ENCODE data around the gene ARID1A. TPM values are rescaled to one million over a fixed set of nuclear protein-coding genes. Genes with fewer than 3 reads are reported as not detected.

The ARID1A gene
- total RNA-seq, 4 donors from 2014 or later, result 16.7 to 119 (median 41.2) TPM

GRCh38 chr1:26827663-26828062, 131.8 kb downstream of the ARID1A start:
- H3K27ac ChIP-seq, result peak overlapping the region; percentile 89 to 90
- intact Hi-C loops (cut with DNase I; ENCODE audit: low total_unique reads), result no loop called here
- DNase-seq, result no peak

GRCh38 chr1:26828411-26828991, 132.7 kb downstream of the ARID1A start:
- no peak overlapping the region for H3K4me3 ChIP-seq
- peaks cover 10 to 20% of the 10 kb centered on the region in 2 donors for H3K4me1 ChIP-seq
- H3K27ac ChIP-seq, result peak overlapping the region in 1 of 2 donors; percentile 15
- no peaks in the 10 kb centered on the region for H3K27me3 ChIP-seq
- DNase-seq, result no peak
- TF ChIP-seq CTCF (IDR thresholded peaks at IDR 0.05) (no peak), POLR2A (IDR thresholded peaks at IDR 0.05) (no peak)
- H3K36me3 ChIP-seq, result no peaks in the 10 kb centered on the region
- no peaks in the 10 kb centered on the region for H3K9me3 ChIP-seq
- intact Hi-C loops (cut with DNase I; ENCODE audit: low total_unique reads), result no loop called here

More at GRCh38 chr1:26827663-26828062, 131.8 kb downstream of the ARID1A start:
- H3K4me1 ChIP-seq, result peaks cover 10 to 20% of the 10 kb centered on the region in 2 donors
- TF ChIP-seq POLR2A (IDR thresholded peaks at IDR 0.05) (no peak), CTCF (IDR thresholded peaks at IDR 0.05) (no peak)
- no peaks in the 10 kb centered on the region for H3K36me3 ChIP-seq
- H3K9me3 ChIP-seq, result no peaks in the 10 kb centered on the region
- H3K27me3 ChIP-seq, result no peaks in the 10 kb centered on the region
- H3K4me3 ChIP-seq, result peak overlapping the region; percentile 82 to 87

- intact Hi-C loops (cut with DNase I; ENCODE audit: low total_unique reads), result no loop called here
- no peaks in the 10 kb centered on the region for H3K27me3 ChIP-seq
- H3K9me3 ChIP-seq, result no peaks in the 10 kb centered on the region
- no peak for TF ChIP-seq CTCF (IDR thresholded peaks at IDR 0.05)
- TF ChIP-seq POLR2A (IDR thresholded peaks at IDR 0.05), result no peak
- no peak for DNase-seq
- no peaks in the 10 kb centered on the region for H3K36me3 ChIP-seq
- no peak overlapping the region for H3K27ac ChIP-seq
- H3K4me1 ChIP-seq, result peaks cover 10 to 20% of the 10 kb centered on the region in 2 donors
- no peak overlapping the region for H3K4me3 ChIP-seq
These were observed 133.5 kb downstream of the ARID1A start for GRCh38 chr1:26829184-26829911.

- no peak overlapping the region for H3K27ac ChIP-seq
- TF ChIP-seq POLR2A (IDR thresholded peaks at IDR 0.05) (no peak), CTCF (IDR thresholded peaks at IDR 0.05) (no peak)
- H3K36me3 ChIP-seq, result no peaks in the 10 kb centered on the region
- no peaks in the 10 kb centered on the region for H3K9me3 ChIP-seq
- H3K4me1 ChIP-seq, result peaks cover 5 to 20% of the 10 kb centered on the region in 2 donors
- no peak overlapping the region for H3K4me3 ChIP-seq
- H3K27me3 ChIP-seq, result no peaks in the 10 kb centered on the region
- DNase-seq, result no peak
- intact Hi-C loops (cut with DNase I; ENCODE audit: low total_unique reads), result no loop called here
These were observed 135.2 kb downstream of the ARID1A start for GRCh38 chr1:26831059-26831458.

Small RNA genes within 50 kb of the gene (small RNA-seq; reads per million reads assigned to genes)
- gene AL627082.1, result not detected
- gene RN7SL165P, result not detected

Other genes starting within 250 kb of the ARID1A start
- 100 to 1,000 TPM in 3 of 4 donors, 10 to 100 TPM in 1; 46.1 to 489 (median 201) TPM for gene HMGN2, start 223.6 kb upstream of the ARID1A start, total RNA-seq
- 10 to 100 TPM; 10.8 to 51.8 (median 14.6) TPM for gene RPS6KA1, start 166.3 kb upstream of the ARID1A start, total RNA-seq
- 10 to 100 TPM in 2 of 4 donors, 1 to 10 TPM in 2; 9.5 to 20.3 (median 12.4) TPM for gene PIGV, start 91.9 kb downstream of the ARID1A start, total RNA-seq
- 10 to 100 TPM in 2 of 4 donors, 1 to 10 TPM in 2; 1.2 to 19.8 (median 8.0) TPM for gene ZDHHC18, start 130.7 kb downstream of the ARID1A start, total RNA-seq
- gene SFN, start 167.1 kb downstream of the ARID1A start, total RNA-seq, result under 1 TPM in 2 of 4 donors, not detected in 2; 0.55 to 0.83 TPM
- gene GPN2, start 194.3 kb downstream of the ARID1A start, total RNA-seq, result 10 to 100 TPM in 3 of 4 donors, 1 to 10 TPM in 1; 3.5 to 21.7 (median 11.4) TPM
- 10 to 100 TPM in 2 of 4 donors, 1 to 10 TPM in 2; 1.3 to 15.9 (median 7.0) TPM for gene GPATCH3, start 204.5 kb downstream of the ARID1A start, total RNA-seq
- not detected for gene NR0B2, start 218.0 kb downstream of the ARID1A start, total RNA-seq
- gene NUDC, start 225.7 kb downstream of the ARID1A start, total RNA-seq, result 100 to 1,000 TPM in 1 of 4 donors, 10 to 100 TPM in 3; 20.6 to 133 (median 41.0) TPM

Measured in uterus (tissue), 4 donors.